IMR-90 (cell line): ENCODE results near the gene TAF1. TPM values are rescaled to one million over a fixed set of nuclear protein-coding genes. Genes with fewer than 3 reads are reported as not detected.

Source experiments
- ATAC-seq: fragments of 200-7000 bp; cut with Tn5 transposase; 2 replicates; pipeline ENCODE4 v1.9.1; 2020; ENCODE audit warnings: low read depth, mild to moderate bottlenecking, moderate library complexity
- BruUV-seq: library from RNA; stranded (reverse); fragments of 400-500 nt; replicated peaks from 2 replicates; lab custom pipeline; 2021; lab: Mats Ljungman, UMichigan
- CTCF ChIA-PET: fragments of 300-600 bp; formaldehyde crosslinking; extraction: SDS; loops from one replicate; lab custom pipeline; 2021; ENCODE audit warnings: antibody characterized with exemption; lab: Yijun Ruan, JAX
- POLR2A ChIA-PET: fragments of 300-600 bp; sonication (Branson Sonifier 250); formaldehyde crosslinking; loops from one replicate; lab custom pipeline; 2022; ENCODE audit warnings: antibody characterized with exemption; ENCODE audit not compliant: unreplicated experiment; lab: Charles Lee
- DNase-seq: peaks from one replicate; pipeline ENCODE4 v3.0.0; 2013
- H2AFZ ChIP-seq: replicated peaks from 2 replicates; pipeline ENCODE3; 2013; ENCODE audit warnings: low read length, mild to moderate bottlenecking; ENCODE audit not compliant: poor library complexity
- H2AK5ac ChIP-seq: 2 replicates; pipeline ENCODE4 v1.6.1; 2013; ENCODE audit warnings: low read depth, low read length, inconsistent platforms
- H2AK9ac ChIP-seq: replicated peaks from 2 replicates; pipeline ENCODE3; 2013; ENCODE audit warnings: mild to moderate bottlenecking, low read depth, low read length, moderate library complexity; ENCODE audit not compliant: poor library complexity
- H2BK120ac ChIP-seq: 2 replicates; pipeline ENCODE4 v1.6.1; 2013; ENCODE audit warnings: low read depth, low read length, inconsistent platforms
- H2BK15ac ChIP-seq: 3 replicates; pipeline ENCODE4 v1.6.1; 2013; ENCODE audit warnings: low read depth, low read length, inconsistent platforms
- H2BK20ac ChIP-seq: 2 replicates; pipeline ENCODE4 v1.6.1; 2013; ENCODE audit warnings: low read depth, mild to moderate bottlenecking, inconsistent platforms, low read length, moderate library complexity
- H2BK5ac ChIP-seq: 2 replicates; pipeline ENCODE4 v1.6.1; 2013; ENCODE audit warnings: mild to moderate bottlenecking, low read depth, low read length, inconsistent platforms; ENCODE audit not compliant: poor library complexity, severe bottlenecking
- H3K14ac ChIP-seq: replicated peaks from 2 replicates; pipeline ENCODE4 v1.6.1; 2013; ENCODE audit warnings: low read depth, low read length, inconsistent platforms
- H3K18ac ChIP-seq: 2 replicates; pipeline ENCODE4 v1.6.1; 2013; ENCODE audit warnings: low read depth, low read length, control low read depth
- H3K23ac ChIP-seq: 2 replicates; pipeline ENCODE4 v1.6.1; 2013; ENCODE audit warnings: low read depth, low read length, inconsistent platforms
- H3K27ac ChIP-seq: 2 replicates; pipeline ENCODE4 v1.5.1; 2013; ENCODE audit warnings: mild to moderate bottlenecking, control low read depth, low read length; ENCODE audit not compliant: insufficient read depth
- H3K27me3 ChIP-seq: 2 replicates; pipeline ENCODE4 v1.6.1; 2013; ENCODE audit warnings: low read length; ENCODE audit not compliant: control insufficient read depth, insufficient read depth
- H3K36me3 ChIP-seq: 2 replicates; pipeline ENCODE4 v1.6.1; 2013; ENCODE audit warnings: low read length, mixed read lengths; ENCODE audit not compliant: control insufficient read depth, insufficient read depth
- H3K4ac ChIP-seq: 2 replicates; pipeline ENCODE4 v1.6.1; 2013; ENCODE audit warnings: low read depth, low read length, inconsistent platforms
- H3K4me1 ChIP-seq: 2 replicates; pipeline ENCODE4 v1.6.1; 2013; ENCODE audit warnings: low read length, mixed read lengths; ENCODE audit not compliant: control insufficient read depth, insufficient read depth
- H3K4me2 ChIP-seq: 2 replicates; pipeline ENCODE4 v1.6.1; 2013; ENCODE audit warnings: low read depth, mild to moderate bottlenecking, control low read depth, low read length, moderate library complexity
- H3K4me3 ChIP-seq: 2 replicates; pipeline ENCODE4 v1.5.1; 2013; ENCODE audit warnings: low read depth, mild to moderate bottlenecking, control low read depth, low read length, moderate library complexity; ENCODE audit not compliant: insufficient read depth
- H3K56ac ChIP-seq: 2 replicates; pipeline ENCODE4 v1.6.1; 2013; ENCODE audit warnings: low read length, inconsistent platforms; ENCODE audit not compliant: insufficient read depth; ENCODE audit errors: extremely low read depth
- H3K79me1 ChIP-seq, 2 experiments: 2 replicates each; pipeline ENCODE4 v1.6.1; 2013; ENCODE audit warnings: low read length in 2 of 2, inconsistent platforms in 1 of 2, low read depth in 1 of 2
- H3K9ac ChIP-seq: 2 replicates; pipeline ENCODE4 v1.6.1; 2013; ENCODE audit warnings: low read depth, low read length, control low read depth
- H3K9me1 ChIP-seq: 2 replicates; pipeline ENCODE4 v1.6.1; 2013; ENCODE audit warnings: low read length, inconsistent platforms; ENCODE audit not compliant: insufficient read depth
- H3K9me3 ChIP-seq: 2 replicates; pipeline ENCODE4 v1.6.1; 2013; ENCODE audit warnings: low read length; ENCODE audit not compliant: control insufficient read depth, insufficient read depth
- H4K20me1 ChIP-seq: 2 replicates; pipeline ENCODE4 v1.6.1; 2013; ENCODE audit warnings: low read length, inconsistent platforms; ENCODE audit not compliant: insufficient read depth
- H4K5ac ChIP-seq: 2 replicates; pipeline ENCODE4 v1.6.1; 2013; ENCODE audit warnings: mild to moderate bottlenecking, low read depth, low read length, control low read depth
- H4K8ac ChIP-seq, 2 experiments: 2 replicates each; pipeline ENCODE4 v1.6.1; 2013; ENCODE audit warnings: low read depth in 2 of 2, low read length in 2 of 2, control low read depth in 1 of 2, inconsistent platforms in 1 of 2
- H4K91ac ChIP-seq: 2 replicates; pipeline ENCODE4 v1.6.1; 2013; ENCODE audit warnings: low read depth, low read length, inconsistent platforms; ENCODE audit not compliant: insufficient read depth
- BHLHE40 ChIP-seq: fragments of 150-350 bp; IDR thresholded peaks from 2 replicates; pipeline ENCODE4 v1.6.1; 2016; ENCODE audit warnings: mild to moderate bottlenecking, low read depth, low read length
- CEBPB ChIP-seq: IDR thresholded peaks from 2 replicates; pipeline ENCODE4 v1.6.1; 2012; ENCODE audit warnings: low read depth, low read length, improper control_type of control experiment
- CHD1 ChIP-seq: IDR thresholded peaks from 2 replicates; pipeline ENCODE4 v1.6.1; 2012; ENCODE audit warnings: low read depth, low read length, improper control_type of control experiment
- FOS ChIP-seq: fragments of 150-350 bp; IDR thresholded peaks from 2 replicates; pipeline ENCODE4 v1.6.1; 2016; ENCODE audit warnings: low read depth, low read length
- MAFK ChIP-seq: IDR thresholded peaks from 2 replicates; pipeline ENCODE4 v1.6.1; 2012; ENCODE audit warnings: low read depth, low read length, improper control_type of control experiment
- MAZ ChIP-seq: IDR thresholded peaks from 2 replicates; pipeline ENCODE4 v1.6.1; 2012; ENCODE audit warnings: low read depth, mild to moderate bottlenecking, low read length, improper control_type of control experiment, moderate library complexity, borderline replicate concordance
- MXI1 ChIP-seq: IDR thresholded peaks from 2 replicates; pipeline ENCODE4 v1.6.1; 2012; ENCODE audit warnings: low read depth, mild to moderate bottlenecking, low read length, moderate library complexity, borderline replicate concordance
- NFE2L2 ChIP-seq: fragments of 150-350 bp; IDR thresholded peaks from 2 replicates; pipeline ENCODE4 v1.6.1; 2016; ENCODE audit warnings: low read depth, mild to moderate bottlenecking, low read length
- POLR2A ChIP-seq: IDR thresholded peaks from 2 replicates; pipeline ENCODE4 v1.6.1; 2012; ENCODE audit warnings: mild to moderate bottlenecking, low read depth, low read length
- RAD21 ChIP-seq: IDR thresholded peaks from 2 replicates; pipeline ENCODE4 v1.6.1; 2012; ENCODE audit warnings: low read length, improper control_type of control experiment
- RCOR1 ChIP-seq: IDR thresholded peaks from 2 replicates; pipeline ENCODE4 v1.6.1; 2012; ENCODE audit warnings: mild to moderate bottlenecking, low read length, improper control_type of control experiment; ENCODE audit not compliant: insufficient replicate concordance
- RFX5 ChIP-seq: IDR thresholded peaks from 2 replicates; pipeline ENCODE4 v1.8.0; 2012; ENCODE audit warnings: low read depth, mild to moderate bottlenecking, low read length, moderate library complexity
- SMC3 ChIP-seq: fragments of 150-350 bp; IDR thresholded peaks from 2 replicates; pipeline ENCODE4 v1.6.1; 2016; ENCODE audit warnings: low read depth, mild to moderate bottlenecking, antibody characterized with exemption, low read length, moderate library complexity
- WGBS, 2 experiments: methylation state at CpG; one replicate each; pipeline versions ENCODE4 v1.1.5 to v1.1.7; 2013; ENCODE audit warnings: missing lambda C conversion rate in 2 of 2; ENCODE audit not compliant: insufficient read length in 1 of 2; ENCODE audit errors: extremely low coverage in 2 of 2; 5-methylcytosine and 5-hydroxymethylcytosine counted together
- dilution Hi-C: fragments of 300-500 bp; cut with HindIII; formaldehyde crosslinking; loops from one replicate; pipeline ENCODE4 v1.14.3; 2018; ENCODE audit warnings: low sequenced_read_pairs; ENCODE audit not compliant: unreplicated experiment
- in situ Hi-C: fragments of 300-500 bp; cut with MboI; formaldehyde crosslinking; loops from 3 replicates; pipeline ENCODE4 v1.14.3; 2019; ENCODE audit warnings: low sequenced_read_pairs, inconsistent platforms, mixed read lengths
- intact Hi-C: fragments of 100-400 bp; cut with micrococcal nuclease; formaldehyde crosslinking; loops from 2 replicates; pipeline ENCODE4 v1.10.0; 2022
- polyA plus RNA-seq, 3 experiments: library from polyadenylated mRNA; depleted of rRNA; stranded (reverse); fragments of >200 nt; gene quantifications; 2 replicates each; pipeline ENCODE4 v1.2.3, GENCODE V29; 2012; ENCODE audit warnings: low replicate concordance in 1 of 3
- total RNA-seq: library from RNA; depleted of rRNA; stranded (reverse); fragments of >200 nt; gene quantifications from 2 replicates; pipeline ENCODE4 v1.2.3, GENCODE V29; 2012
- TF ChIP-seq, protein P1 (sequence below): conservative IDR thresholded peaks from 2 replicates; pipeline ENCODE4 v1.5.1; 2012; ENCODE audit warnings: mild to moderate bottlenecking, low read depth, low read length, improper control_type of control experiment
- TF ChIP-seq, protein P2 (sequence below): fragments of 150-350 bp; IDR thresholded peaks from 2 replicates; pipeline ENCODE4 v1.6.1; 2016; ENCODE audit warnings: low read depth, mild to moderate bottlenecking, low read length, moderate library complexity, borderline replicate concordance
- TF ChIP-seq, protein P3 (sequence below): fragments of 150-350 bp; IDR thresholded peaks from 2 replicates; pipeline ENCODE4 v1.6.1; 2017; ENCODE audit warnings: mild to moderate bottlenecking, antibody characterized with exemption, low read length, low read depth

The TAF1 gene
- total and polyA plus RNA-seq, 2 of the 4 experiments (the other 2 are of a cell fraction) = 15.7 to 25.5 TPM

DNA sequence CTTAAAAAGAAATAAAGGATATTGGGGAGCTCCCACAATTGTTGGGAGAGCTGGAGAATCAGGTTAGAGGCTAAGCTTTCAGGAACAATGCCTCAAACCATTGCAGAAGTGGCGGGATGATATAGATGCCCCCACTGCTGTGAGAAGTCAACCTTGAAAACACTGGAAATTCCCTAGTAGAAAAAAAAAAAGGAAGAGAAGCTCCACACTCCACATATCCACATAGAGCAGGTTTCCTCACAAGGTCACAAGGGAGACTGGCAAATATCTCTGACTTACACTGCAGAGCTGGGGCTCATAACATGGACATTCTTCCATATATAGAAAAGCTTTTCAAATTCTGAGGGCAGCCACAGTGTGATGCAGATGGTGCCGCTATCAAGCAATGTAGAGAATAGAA lies 144.0 kb downstream of the TAF1 start:
- no peak for DNase-seq
- Histone ChIP-seq H3K27me3 (peaks cover 2% of the 10 kb centered on the region; the same call in 1 of the 2 replicates), H3K4me1 (no peaks in the 10 kb centered on the region), H2AFZ (no peak overlapping the region), H3K9ac (no peak overlapping the region), H3K9me1 (no peaks in the 10 kb centered on the region), H4K5ac (no peak overlapping the region), H3K23ac (no peak overlapping the region), H2BK20ac (no peak overlapping the region), H3K79me1 (no peaks in the 10 kb centered on the region), H2AK5ac (no peak overlapping the region), H3K56ac (no peak overlapping the region), H4K8ac (no peak overlapping the region), H2BK5ac (no peak overlapping the region), H3K9me3 (no peaks in the 10 kb centered on the region), H2BK15ac (no peak overlapping the region), H3K14ac (no peak overlapping the region), H3K18ac (no peak overlapping the region), H3K4me3 (no peak overlapping the region), H2BK120ac (no peak overlapping the region), H2AK9ac (no peak overlapping the region), H3K36me3 (no peaks in the 10 kb centered on the region), H3K4ac (no peak overlapping the region), H3K27ac (no peak overlapping the region), H4K91ac (no peak overlapping the region), H3K4me2 (no peak overlapping the region), H4K20me1 (no peaks in the 10 kb centered on the region)
- CTCF ChIA-PET = no interaction called here
- no CpG with 5 or more reads among the region's 2 CpGs for WGBS, 2 experiments
- no TSS peak for BruUV-seq
- in situ Hi-C loops (no loop called here), dilution Hi-C loops (no loop called here), intact Hi-C loops (no loop called here)
- POLR2A ChIA-PET = interaction anchor here (0.6 kb wide), 1 partner anchor 40 kb away, joined by 3 read pairs; no protein-coding TSS in a partner anchor
- no peak for ATAC-seq
- no peak for TF ChIP-seq BHLHE40
- TF ChIP-seq MXI1 = no peak
- TF ChIP-seq SMC3 = no peak
- TF ChIP-seq, protein P1, sequence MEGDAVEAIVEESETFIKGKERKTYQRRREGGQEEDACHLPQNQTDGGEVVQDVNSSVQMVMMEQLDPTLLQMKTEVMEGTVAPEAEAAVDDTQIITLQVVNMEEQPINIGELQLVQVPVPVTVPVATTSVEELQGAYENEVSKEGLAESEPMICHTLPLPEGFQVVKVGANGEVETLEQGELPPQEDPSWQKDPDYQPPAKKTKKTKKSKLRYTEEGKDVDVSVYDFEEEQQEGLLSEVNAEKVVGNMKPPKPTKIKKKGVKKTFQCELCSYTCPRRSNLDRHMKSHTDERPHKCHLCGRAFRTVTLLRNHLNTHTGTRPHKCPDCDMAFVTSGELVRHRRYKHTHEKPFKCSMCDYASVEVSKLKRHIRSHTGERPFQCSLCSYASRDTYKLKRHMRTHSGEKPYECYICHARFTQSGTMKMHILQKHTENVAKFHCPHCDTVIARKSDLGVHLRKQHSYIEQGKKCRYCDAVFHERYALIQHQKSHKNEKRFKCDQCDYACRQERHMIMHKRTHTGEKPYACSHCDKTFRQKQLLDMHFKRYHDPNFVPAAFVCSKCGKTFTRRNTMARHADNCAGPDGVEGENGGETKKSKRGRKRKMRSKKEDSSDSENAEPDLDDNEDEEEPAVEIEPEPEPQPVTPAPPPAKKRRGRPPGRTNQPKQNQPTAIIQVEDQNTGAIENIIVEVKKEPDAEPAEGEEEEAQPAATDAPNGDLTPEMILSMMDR = no peak
- no peak for TF ChIP-seq NFE2L2
- TF ChIP-seq MAZ = no peak
- no peak for TF ChIP-seq RAD21
- TF ChIP-seq, protein P2, sequence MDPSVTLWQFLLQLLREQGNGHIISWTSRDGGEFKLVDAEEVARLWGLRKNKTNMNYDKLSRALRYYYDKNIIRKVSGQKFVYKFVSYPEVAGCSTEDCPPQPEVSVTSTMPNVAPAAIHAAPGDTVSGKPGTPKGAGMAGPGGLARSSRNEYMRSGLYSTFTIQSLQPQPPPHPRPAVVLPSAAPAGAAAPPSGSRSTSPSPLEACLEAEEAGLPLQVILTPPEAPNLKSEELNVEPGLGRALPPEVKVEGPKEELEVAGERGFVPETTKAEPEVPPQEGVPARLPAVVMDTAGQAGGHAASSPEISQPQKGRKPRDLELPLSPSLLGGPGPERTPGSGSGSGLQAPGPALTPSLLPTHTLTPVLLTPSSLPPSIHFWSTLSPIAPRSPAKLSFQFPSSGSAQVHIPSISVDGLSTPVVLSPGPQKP = no peak
- no peak for TF ChIP-seq POLR2A
- TF ChIP-seq RFX5 = no peak
- no peak for TF ChIP-seq FOS
- no peak for TF ChIP-seq CEBPB
- TF ChIP-seq, protein P3, sequence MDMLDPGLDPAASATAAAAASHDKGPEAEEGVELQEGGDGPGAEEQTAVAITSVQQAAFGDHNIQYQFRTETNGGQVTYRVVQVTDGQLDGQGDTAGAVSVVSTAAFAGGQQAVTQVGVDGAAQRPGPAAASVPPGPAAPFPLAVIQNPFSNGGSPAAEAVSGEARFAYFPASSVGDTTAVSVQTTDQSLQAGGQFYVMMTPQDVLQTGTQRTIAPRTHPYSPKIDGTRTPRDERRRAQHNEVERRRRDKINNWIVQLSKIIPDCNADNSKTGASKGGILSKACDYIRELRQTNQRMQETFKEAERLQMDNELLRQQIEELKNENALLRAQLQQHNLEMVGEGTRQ = no peak
- no peak for TF ChIP-seq MAFK
- TF ChIP-seq CHD1 = no peak
- no peak for TF ChIP-seq RCOR1
